GM21447 (cell line): Measurements from ENCODE around the gene KLF13.
"Not testable (repeated sequence)": the region's sequence is repeated elsewhere in the genome, so short reads cannot be mapped to it uniquely, and the experiment has no call there.

Experiments used
- ATAC-seq: cut with Tn5 transposase; IDR thresholded peaks from one replicate; pipeline ENCODE4 v1.9.1; 2021; ENCODE audit not compliant: unreplicated experiment

The KLF13 gene

DNA sequence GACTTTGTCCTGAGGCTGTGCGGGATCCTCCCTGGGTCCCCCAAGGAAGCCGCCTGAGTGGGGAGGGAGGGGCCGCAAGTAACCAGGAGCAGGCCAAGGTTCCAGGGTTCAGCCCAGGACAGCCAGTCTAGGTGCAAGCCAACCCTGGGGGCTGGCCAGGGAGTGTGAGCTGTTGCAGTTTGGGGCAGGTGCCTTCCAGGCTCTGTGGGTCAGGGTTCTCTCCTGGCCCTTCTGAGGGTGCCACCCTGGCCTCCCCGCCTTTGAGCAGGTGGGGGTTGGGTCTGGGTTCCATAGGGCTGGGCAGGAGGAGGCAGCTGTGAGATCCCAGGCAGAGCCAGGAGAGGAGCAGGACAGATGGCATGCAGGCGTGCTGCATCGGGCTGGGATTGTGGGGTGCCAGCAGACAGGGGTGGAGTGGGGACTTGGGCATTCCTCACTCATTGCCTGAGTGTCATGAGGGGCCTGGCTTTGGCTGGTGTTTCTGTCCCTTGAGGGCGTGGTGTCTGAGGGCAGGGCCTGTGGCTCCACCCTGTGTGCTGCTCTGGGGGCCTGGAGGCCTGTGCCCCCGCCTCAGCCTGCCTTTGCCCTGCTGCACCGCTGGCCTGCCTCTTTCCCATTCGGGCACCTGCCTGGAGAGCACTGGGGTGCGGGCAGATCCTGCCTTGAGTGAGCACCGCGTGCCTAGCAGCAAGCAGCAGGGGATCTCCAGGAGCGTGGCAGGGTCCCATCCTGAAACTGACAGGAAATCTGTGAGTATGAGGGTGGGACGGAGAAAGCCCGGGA lies 18.4 kb downstream of the KLF13 start:
- ATAC-seq = peak; percentile 31

- peak; percentile 34 for ATAC-seq
Measured at GRCh38 chr15:31345606-31346366, 19.2 kb downstream of the KLF13 start.

- ATAC-seq = peak; percentile 52
Measured at GRCh38 chr15:31346367-31347066, 19.9 kb downstream of the KLF13 start.

GRCh38 chr15:31347067-31347975 lies 20.7 kb downstream of the KLF13 start:
- ATAC-seq = no peak

DNA sequence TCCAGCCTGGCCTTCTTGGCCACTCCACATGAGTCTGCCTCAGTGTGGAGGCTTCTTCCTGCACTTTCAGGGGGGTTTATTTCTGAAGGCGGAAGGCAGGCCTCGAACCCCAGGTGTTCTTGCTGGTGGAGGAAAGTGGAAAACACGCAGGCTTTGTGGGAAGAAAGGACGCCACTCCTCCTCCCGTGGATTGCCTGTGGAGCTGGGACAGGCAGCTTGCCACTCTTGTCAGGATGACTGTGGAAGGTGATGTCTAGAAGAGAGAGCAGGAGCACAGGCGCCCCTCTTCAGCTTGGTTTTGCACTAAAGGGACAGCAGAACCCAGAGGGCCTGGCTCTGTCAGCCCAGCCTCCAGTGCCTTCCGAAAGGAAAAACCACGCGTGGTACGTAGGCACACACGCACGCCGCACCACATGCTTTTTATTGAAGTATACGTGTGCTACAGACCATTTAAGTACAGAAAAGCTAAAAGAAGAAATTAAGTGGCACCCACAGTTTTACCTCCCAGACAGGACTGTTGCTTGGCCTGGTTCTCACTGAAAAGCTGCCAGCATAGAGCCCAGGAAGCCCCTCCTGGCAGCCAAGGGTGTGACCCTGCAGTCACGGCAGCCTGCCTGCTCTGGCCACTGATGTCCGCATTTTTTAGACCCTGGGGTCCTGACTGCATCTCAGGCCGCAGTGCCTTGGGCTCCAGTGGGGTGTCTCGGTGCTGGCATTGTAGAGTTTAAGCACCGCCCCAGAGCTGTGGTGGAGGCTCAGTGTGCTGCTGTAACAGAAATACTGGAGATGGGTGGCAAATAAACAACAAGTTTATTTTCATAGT lies 21.6 kb downstream of the KLF13 start:
- no peak for ATAC-seq

- ATAC-seq = no peak
Measured at GRCh38 chr15:31349233-31350141, 22.9 kb downstream of the KLF13 start.

- no peak for ATAC-seq
Measured at GRCh38 chr15:31350771-31351170, 24.1 kb downstream of the KLF13 start.

DNA sequence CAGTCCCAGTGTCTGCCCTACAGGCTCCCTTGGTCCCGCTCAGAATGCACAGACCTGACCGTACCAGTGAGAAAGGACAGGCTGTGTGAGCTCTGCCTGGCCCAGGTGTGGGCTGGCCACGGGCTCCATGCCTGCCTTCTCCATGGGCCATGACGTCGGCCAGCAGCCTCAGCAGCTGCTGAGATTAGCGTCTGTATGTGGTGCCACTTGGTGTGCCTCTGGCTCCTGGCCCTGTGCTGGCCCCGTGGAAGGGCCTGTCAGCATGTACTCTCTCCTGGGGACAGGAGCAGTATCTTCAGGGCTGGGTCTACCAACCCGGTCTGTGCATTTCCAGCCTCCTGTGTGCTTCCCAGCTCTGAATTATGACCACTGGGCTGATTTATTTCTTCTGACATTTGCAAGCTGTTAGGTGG lies 25.7 kb downstream of the KLF13 start:
- no peak for ATAC-seq

GRCh38 chr15:31352911-31353811 lies 26.5 kb downstream of the KLF13 start:
- peak; percentile 71 for ATAC-seq

GRCh38 chr15:31353931-31354330 lies 27.3 kb downstream of the KLF13 start:
- ATAC-seq = no peak

DNA sequence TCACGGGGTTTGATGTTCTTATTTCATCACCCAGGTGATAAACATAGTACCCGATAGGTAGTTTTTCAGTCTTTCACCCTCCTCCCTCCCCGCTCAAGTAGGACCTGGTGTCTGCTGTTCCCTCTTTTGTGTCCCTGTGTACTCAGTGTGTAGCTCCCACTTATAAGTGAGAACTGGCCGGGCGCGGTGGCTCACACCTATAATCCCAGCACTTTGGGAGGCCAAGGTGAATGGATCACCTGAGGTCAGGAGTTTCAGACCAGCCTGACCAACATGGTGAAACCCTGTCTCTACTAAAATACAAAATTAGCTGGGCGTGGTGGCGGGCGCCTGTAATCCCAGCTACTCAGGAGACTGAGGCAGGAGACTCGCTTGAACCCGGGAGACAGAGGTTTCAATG lies 29.5 kb downstream of the KLF13 start:
- not testable (repeated sequence) for ATAC-seq

DNA sequence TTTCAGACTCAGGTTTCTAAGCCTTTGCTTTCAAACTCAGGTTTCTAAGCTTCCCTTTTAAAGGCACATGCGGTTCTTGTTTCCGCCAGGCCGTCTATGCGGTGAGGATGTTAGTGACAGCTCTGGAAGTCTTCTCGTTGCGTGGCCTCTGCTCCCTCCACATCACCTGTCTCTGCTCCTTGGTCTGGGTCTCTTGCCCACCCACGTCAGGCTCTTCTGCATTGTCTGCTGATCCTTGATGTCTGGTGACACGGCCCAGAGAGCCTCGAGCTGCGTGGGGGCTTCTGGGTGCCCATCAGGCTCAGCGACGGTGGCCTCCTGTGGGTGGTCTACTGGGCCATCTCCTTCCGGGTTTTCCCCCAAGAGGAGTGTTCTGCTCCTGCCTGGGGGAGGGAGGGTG lies 30.5 kb downstream of the KLF13 start:
- ATAC-seq = no peak

DNA sequence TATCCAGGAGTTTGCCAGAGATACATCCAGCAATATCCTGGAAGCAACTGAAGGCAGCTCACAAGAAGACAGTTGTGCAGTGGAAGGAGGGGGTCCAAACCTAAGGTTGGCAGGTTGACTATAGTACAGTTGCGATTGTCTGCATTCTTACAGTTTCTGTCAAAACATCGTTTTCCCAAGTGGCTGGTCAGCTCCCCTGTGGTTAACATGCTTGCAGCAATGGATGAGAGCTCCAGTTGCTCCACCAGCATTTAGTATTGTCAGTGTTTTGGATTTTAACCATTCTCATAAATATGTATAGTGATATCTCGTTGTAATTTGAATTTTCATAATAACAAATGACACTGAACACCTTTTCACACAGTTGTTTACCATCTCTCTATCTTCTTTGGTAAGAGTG lies 31.5 kb downstream of the KLF13 start:
- ATAC-seq = no peak

DNA sequence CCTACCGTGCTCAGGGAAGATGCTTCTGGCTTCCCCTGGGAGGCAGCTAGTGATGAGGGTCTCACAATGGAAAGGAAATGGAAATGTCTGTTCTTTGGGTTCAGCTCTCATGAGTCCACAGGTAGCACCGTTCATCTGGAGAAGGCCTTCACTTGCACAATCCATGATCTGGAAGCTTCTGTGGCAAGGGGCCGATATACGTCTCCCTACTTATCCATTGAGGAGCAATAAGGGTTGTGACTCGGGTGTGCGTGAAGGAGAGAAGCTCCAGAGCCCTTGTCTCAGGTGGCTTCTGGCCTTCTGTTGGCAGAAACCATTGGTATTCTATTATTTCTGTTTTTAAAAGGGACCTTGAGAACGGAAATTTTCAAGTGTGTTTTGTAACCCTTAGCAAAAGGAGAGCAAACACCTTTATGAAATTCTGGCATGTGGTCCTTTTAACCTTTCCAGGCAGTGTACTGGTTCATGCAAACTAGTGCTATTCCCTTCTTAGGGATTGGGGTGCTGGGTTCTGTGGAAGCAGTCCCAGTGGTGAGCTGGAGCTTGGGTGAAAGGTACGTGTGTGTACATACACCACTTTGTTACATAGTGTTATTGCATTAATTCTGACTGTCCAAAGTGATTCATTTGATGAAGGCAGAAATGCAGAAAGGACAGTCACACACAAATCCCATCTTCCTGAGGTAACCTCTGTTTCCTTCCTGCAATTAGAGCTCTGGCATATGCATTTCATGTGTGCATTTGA lies 32.5 kb downstream of the KLF13 start:
- ATAC-seq = no peak

DNA sequence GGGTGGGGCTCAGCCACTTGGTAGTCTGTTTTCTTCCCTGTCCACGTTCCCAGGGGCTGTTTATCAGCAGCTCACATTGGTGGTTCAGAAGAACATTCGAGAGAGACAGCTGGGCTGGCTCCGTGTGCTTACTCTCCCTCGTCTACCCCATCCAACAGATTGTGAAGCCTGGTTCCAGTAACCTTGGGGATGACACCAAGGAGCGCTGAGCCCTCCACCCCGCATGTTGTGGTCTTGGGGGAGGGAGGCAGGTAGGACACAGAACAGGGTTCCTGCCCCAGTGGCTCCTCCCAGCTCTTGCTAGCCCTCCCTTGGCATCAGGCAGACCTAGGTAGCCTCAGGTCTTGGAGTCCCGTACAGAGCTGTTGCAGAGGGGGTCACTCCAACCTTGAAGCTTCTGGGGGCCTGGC lies 33.1 kb downstream of the KLF13 start:
- ATAC-seq = no peak

DNA sequence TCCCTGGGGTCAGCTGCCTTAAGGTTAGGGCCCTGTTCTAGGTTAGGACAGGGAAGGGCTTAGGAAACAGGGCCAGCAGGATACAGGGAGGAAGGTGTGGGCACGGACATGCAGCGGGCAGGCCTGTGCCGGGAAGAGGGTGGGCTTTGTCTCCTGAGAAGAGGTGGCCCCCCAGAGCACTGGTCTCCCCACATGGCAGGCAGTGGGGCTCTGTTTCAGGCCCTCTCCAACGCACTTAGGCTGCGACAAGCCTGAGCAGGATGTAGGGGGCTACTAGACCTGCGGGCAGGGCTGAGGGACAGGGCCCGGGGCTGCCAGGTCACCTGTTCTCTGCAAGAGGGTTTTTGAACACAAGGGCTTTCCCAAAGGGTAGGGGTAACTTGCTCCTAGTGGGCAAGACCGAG lies 33.5 kb downstream of the KLF13 start:
- no peak for ATAC-seq
